ENCODE measurements around the gene MYL12B. TPM values are rescaled to one million over a fixed set of nuclear protein-coding genes. Genes with fewer than 3 reads are reported as not detected.

Gene MYL12B
- 1,000 to 10,000 TPM in 2 of 4 donors, 100 to 1,000 TPM in 2; 431 to 1,249 (median 885) TPM for polyA plus RNA-seq
- long read RNA-seq, donor 1, result 0 reads
- long read RNA-seq, donor 2, transcript MYL12B-201 (4 exons, 1,210 nt), result major isoform, 147 of 252 reads
- long read RNA-seq, donor 2, partial matches to known transcripts, result 105 of 252 reads
- long read RNA-seq, donor 2, other reads (novel, unspliced or antisense), result 0 of 252 reads
- long read RNA-seq, donor 3, transcript MYL12B-201 (4 exons, 1,210 nt), result major isoform, 154 of 191 reads
- long read RNA-seq, donor 3, partial matches to known transcripts, result 29 of 191 reads
- long read RNA-seq, donor 3, other reads (novel, unspliced or antisense), result 7 of 191 reads
- long read RNA-seq, donor 4, transcript MYL12B-201 (4 exons, 1,210 nt), result major isoform, 5 of 5 reads
- long read RNA-seq, donor 4, partial matches to known transcripts, result 0 of 5 reads
- long read RNA-seq, donor 4, other reads (novel, unspliced or antisense), result 0 of 5 reads
- long read RNA-seq, donor 5, transcript MYL12B-201 (4 exons, 1,210 nt), result major isoform, 66 of 168 reads
- long read RNA-seq, donor 5, partial matches to known transcripts, result 101 of 168 reads
- long read RNA-seq, donor 5, other reads (novel, unspliced or antisense), result 0 of 168 reads
- long read RNA-seq, donor 6, transcript MYL12B-201 (4 exons, 1,210 nt), result major isoform, 166 of 167 reads
- long read RNA-seq, donor 6, partial matches to known transcripts, result 0 of 167 reads
- long read RNA-seq, donor 6, other reads (novel, unspliced or antisense), result 0 of 167 reads
- long read RNA-seq, donor 7, transcript MYL12B-201 (4 exons, 1,210 nt), result major isoform, 189 of 189 reads
- long read RNA-seq, donor 7, partial matches to known transcripts, result 0 of 189 reads
- long read RNA-seq, donor 7, other reads (novel, unspliced or antisense), result 0 of 189 reads
- long read RNA-seq, donor 8, transcript MYL12B-201 (4 exons, 1,210 nt), result major isoform, 21 of 29 reads
- long read RNA-seq, donor 8, partial matches to known transcripts, result 8 of 29 reads
- long read RNA-seq, donor 8, other reads (novel, unspliced or antisense), result 0 of 29 reads
- long read RNA-seq, donor 9, transcript MYL12B-201 (4 exons, 1,210 nt), result major isoform, 65 of 65 reads
- long read RNA-seq, donor 9, partial matches to known transcripts, result 0 of 65 reads
- long read RNA-seq, donor 9, other reads (novel, unspliced or antisense), result 0 of 65 reads
- long read RNA-seq, donor 10, transcript MYL12B-201 (4 exons, 1,210 nt), result major isoform, 308 of 513 reads
- long read RNA-seq, donor 10, partial matches to known transcripts, result 194 of 513 reads
- long read RNA-seq, donor 10, other reads (novel, unspliced or antisense), result 8 of 513 reads

- Histone ChIP-seq H3K27ac (ENCODE audit: low read depth in 1 of 3, low read length in 2 of 3) (peak within 1 kb of the TSS; percentile 93 to 98 (median 93)), H3K9me3 (ENCODE audit: control insufficient read depth in 2 of 2, insufficient read depth in 1 of 2, low read depth in 1 of 2, low read length in 1 of 2) (no peaks in the 10 kb centered on the region), H3K4me3 (ENCODE audit: low read depth in 1 of 3, low read length in 3 of 3) (peak within 1 kb of the TSS; percentile 68 to 100 (median 95)), H3K36me3 (ENCODE audit: control insufficient read depth in 3 of 3, insufficient read depth in 2 of 3, low read depth in 1 of 3, low read length in 3 of 3) (peaks cover 4 to 14% (median 12%) of the 10 kb centered on the region in 3 donors), H3K27me3 (ENCODE audit: control insufficient read depth in 3 of 3, insufficient read depth in 3 of 3, low read length in 3 of 3) (no peaks in the 10 kb centered on the region), H3K4me1 (ENCODE audit: control insufficient read depth in 3 of 3, insufficient read depth in 2 of 3, low read depth in 1 of 3, low read length in 2 of 3) (peaks cover 11 to 34% (median 14%) of the 10 kb centered on the region in 3 donors)
- WGBS, 3 donors, result 0 to 1% (median 0%) methylated on average over 52 to 84 of the region's 84 CpGs
- DNase-seq (peak; percentile 87 to 96), FAIRE-seq (no peak)
Observed at GRCh38 chr18:3261373-3262233, at the start of gene MYL12B. TSS of gene MYL12B (plus strand) at chr18:3262133. CDS start at chr18:3272899, 10,766 bp downstream.

GRCh38 chr18:3212657-3213056 is 49.3 kb upstream of the MYL12B start:
- Histone ChIP-seq H3K4me1 (ENCODE audit: control insufficient read depth in 3 of 3, insufficient read depth in 2 of 3, low read depth in 1 of 3, low read length in 2 of 3) (peaks cover 2 to 35% (median 4%) of the 10 kb centered on the region in 3 donors), H3K27ac (ENCODE audit: low read depth in 1 of 3, low read length in 2 of 3) (peak overlapping the region in 1 of 3 donors; percentile 26)

GRCh38 chr18:3213300-3214059 is 48.5 kb upstream of the MYL12B start:
- H3K4me3 ChIP-seq (ENCODE audit: low read depth in 1 of 3, low read length in 3 of 3), result no peak overlapping the region
- peaks cover 2 to 32% (median 4%) of the 10 kb centered on the region in 3 donors for H3K4me1 ChIP-seq (ENCODE audit: control insufficient read depth in 3 of 3, insufficient read depth in 2 of 3, low read depth in 1 of 3, low read length in 2 of 3)
- no peak for FAIRE-seq
- H3K9me3 ChIP-seq (ENCODE audit: control insufficient read depth in 2 of 2, insufficient read depth in 1 of 2, low read depth in 1 of 2, low read length in 1 of 2), result peaks cover 0 to 12% of the 10 kb centered on the region in 2 donors
- DNase-seq, result peak; percentile 36 to 61
- WGBS, 3 donors, result 41 to 53% (median 43%) methylated on average over 6 of the region's 6 CpGs
- no peaks in the 10 kb centered on the region for H3K27me3 ChIP-seq (ENCODE audit: control insufficient read depth in 3 of 3, insufficient read depth in 3 of 3, low read length in 3 of 3)
- peak overlapping the region in 2 of 3 donors; percentile 26 to 32 for H3K27ac ChIP-seq (ENCODE audit: low read depth in 1 of 3, low read length in 2 of 3)
- peaks cover 0 to 8% (median 0%) of the 10 kb centered on the region in 3 donors for H3K36me3 ChIP-seq (ENCODE audit: control insufficient read depth in 3 of 3, insufficient read depth in 2 of 3, low read depth in 1 of 3, low read length in 3 of 3)

More at GRCh38 chr18:3212657-3213056, 49.3 kb upstream of the MYL12B start:
- no peak for DNase-seq
- 72 to 85% (median 76%) methylated on average over 4 of the region's 4 CpGs for WGBS, 3 donors
- FAIRE-seq, result no peak
- no peak overlapping the region for H3K4me3 ChIP-seq (ENCODE audit: low read depth in 1 of 3, low read length in 3 of 3)
- peaks cover 0 to 12% of the 10 kb centered on the region in 2 donors for H3K9me3 ChIP-seq (ENCODE audit: control insufficient read depth in 2 of 2, insufficient read depth in 1 of 2, low read depth in 1 of 2, low read length in 1 of 2)
- H3K27me3 ChIP-seq (ENCODE audit: control insufficient read depth in 3 of 3, insufficient read depth in 3 of 3, low read length in 3 of 3), result no peaks in the 10 kb centered on the region
- peaks cover 0 to 8% (median 0%) of the 10 kb centered on the region in 3 donors for H3K36me3 ChIP-seq (ENCODE audit: control insufficient read depth in 3 of 3, insufficient read depth in 2 of 3, low read depth in 1 of 3, low read length in 3 of 3)

GRCh38 chr18:3214855-3215637 is 46.9 kb upstream of the MYL12B start:
- no peaks in the 10 kb centered on the region for H3K27me3 ChIP-seq (ENCODE audit: control insufficient read depth in 3 of 3, insufficient read depth in 3 of 3, low read length in 3 of 3)
- DNase-seq (no peak), FAIRE-seq (no peak)
- H3K27ac ChIP-seq (ENCODE audit: low read depth in 1 of 3, low read length in 2 of 3), result no peak overlapping the region
- peaks cover 0 to 8% (median 0%) of the 10 kb centered on the region in 3 donors for H3K36me3 ChIP-seq (ENCODE audit: control insufficient read depth in 3 of 3, insufficient read depth in 2 of 3, low read depth in 1 of 3, low read length in 3 of 3)
- no peak overlapping the region for H3K4me3 ChIP-seq (ENCODE audit: low read depth in 1 of 3, low read length in 3 of 3)
- 95 to 96% (median 95%) methylated on average over 36 of the region's 36 CpGs for WGBS, 3 donors
- H3K4me1 ChIP-seq (ENCODE audit: control insufficient read depth in 3 of 3, insufficient read depth in 2 of 3, low read depth in 1 of 3, low read length in 2 of 3), result peaks cover 2 to 44% (median 4%) of the 10 kb centered on the region in 3 donors
- peaks cover 0 to 12% of the 10 kb centered on the region in 2 donors for H3K9me3 ChIP-seq (ENCODE audit: control insufficient read depth in 2 of 2, insufficient read depth in 1 of 2, low read depth in 1 of 2, low read length in 1 of 2)

GRCh38 chr18:3216987-3217386 is 44.9 kb upstream of the MYL12B start:
- Histone ChIP-seq H3K27ac (ENCODE audit: low read depth in 1 of 3, low read length in 2 of 3) (peak overlapping the region in 2 of 3 donors; percentile 87 to 94), H3K4me3 (ENCODE audit: low read depth in 1 of 3, low read length in 3 of 3) (no peak overlapping the region), H3K27me3 (ENCODE audit: control insufficient read depth in 3 of 3, insufficient read depth in 3 of 3, low read length in 3 of 3) (no peaks in the 10 kb centered on the region), H3K36me3 (ENCODE audit: control insufficient read depth in 3 of 3, insufficient read depth in 2 of 3, low read depth in 1 of 3, low read length in 3 of 3) (peaks cover 0 to 8% (median 0%) of the 10 kb centered on the region in 3 donors), H3K4me1 (ENCODE audit: control insufficient read depth in 3 of 3, insufficient read depth in 2 of 3, low read depth in 1 of 3, low read length in 2 of 3) (peaks cover 0 to 42% (median 5%) of the 10 kb centered on the region in 3 donors), H3K9me3 (ENCODE audit: control insufficient read depth in 2 of 2, insufficient read depth in 1 of 2, low read depth in 1 of 2, low read length in 1 of 2) (peaks cover 0 to 12% of the 10 kb centered on the region in 2 donors)
- FAIRE-seq (no peak), DNase-seq (peak in 1 of 2 donors; percentile 47)
- 57 to 68% (median 58%) methylated on average over 5 of the region's 5 CpGs for WGBS, 3 donors

- WGBS, 3 donors, result 13 to 29% (median 22%) methylated on average over 3 of the region's 3 CpGs
- Histone ChIP-seq H3K4me1 (ENCODE audit: control insufficient read depth in 3 of 3, insufficient read depth in 2 of 3, low read depth in 1 of 3, low read length in 2 of 3) (peaks cover 0 to 35% (median 5%) of the 10 kb centered on the region in 3 donors), H3K27ac (ENCODE audit: low read depth in 1 of 3, low read length in 2 of 3) (peak overlapping the region in 2 of 3 donors; percentile 87 to 94), H3K4me3 (ENCODE audit: low read depth in 1 of 3, low read length in 3 of 3) (no peak overlapping the region), H3K36me3 (ENCODE audit: control insufficient read depth in 3 of 3, insufficient read depth in 2 of 3, low read depth in 1 of 3, low read length in 3 of 3) (peaks cover 0 to 8% (median 0%) of the 10 kb centered on the region in 3 donors), H3K27me3 (ENCODE audit: control insufficient read depth in 3 of 3, insufficient read depth in 3 of 3, low read length in 3 of 3) (no peaks in the 10 kb centered on the region), H3K9me3 (ENCODE audit: control insufficient read depth in 2 of 2, insufficient read depth in 1 of 2, low read depth in 1 of 2, low read length in 1 of 2) (peaks cover 0 to 12% of the 10 kb centered on the region in 2 donors)
- FAIRE-seq (peak; percentile 96), DNase-seq (peak; percentile 94 to 97)
Observed at GRCh38 chr18:3217948-3218647, 43.8 kb upstream of the MYL12B start.

All from small intestine (tissue), 16 donors.